ENCODE measurements around the gene DMXL1.

DNA sequence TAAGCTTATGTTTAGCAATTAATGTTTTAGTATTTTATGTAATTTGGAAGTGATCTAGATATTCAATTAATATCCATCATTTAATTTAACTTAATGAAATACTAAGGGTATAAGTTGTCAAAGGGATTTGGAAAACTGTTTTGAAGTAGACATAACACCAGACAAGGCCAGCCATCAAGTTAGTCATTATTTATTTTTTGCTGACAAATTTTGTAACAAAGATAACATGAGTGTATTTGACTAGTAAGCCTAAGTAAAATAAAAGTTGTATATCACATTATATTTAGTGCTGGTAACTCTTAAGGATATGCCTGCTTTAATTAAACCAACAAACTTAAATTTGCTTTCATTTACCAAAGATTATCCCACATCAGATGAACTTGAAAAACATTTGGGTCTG is 159.1 kb downstream of the DMXL1 start:
- TF ChIP-seq, protein P1, sequence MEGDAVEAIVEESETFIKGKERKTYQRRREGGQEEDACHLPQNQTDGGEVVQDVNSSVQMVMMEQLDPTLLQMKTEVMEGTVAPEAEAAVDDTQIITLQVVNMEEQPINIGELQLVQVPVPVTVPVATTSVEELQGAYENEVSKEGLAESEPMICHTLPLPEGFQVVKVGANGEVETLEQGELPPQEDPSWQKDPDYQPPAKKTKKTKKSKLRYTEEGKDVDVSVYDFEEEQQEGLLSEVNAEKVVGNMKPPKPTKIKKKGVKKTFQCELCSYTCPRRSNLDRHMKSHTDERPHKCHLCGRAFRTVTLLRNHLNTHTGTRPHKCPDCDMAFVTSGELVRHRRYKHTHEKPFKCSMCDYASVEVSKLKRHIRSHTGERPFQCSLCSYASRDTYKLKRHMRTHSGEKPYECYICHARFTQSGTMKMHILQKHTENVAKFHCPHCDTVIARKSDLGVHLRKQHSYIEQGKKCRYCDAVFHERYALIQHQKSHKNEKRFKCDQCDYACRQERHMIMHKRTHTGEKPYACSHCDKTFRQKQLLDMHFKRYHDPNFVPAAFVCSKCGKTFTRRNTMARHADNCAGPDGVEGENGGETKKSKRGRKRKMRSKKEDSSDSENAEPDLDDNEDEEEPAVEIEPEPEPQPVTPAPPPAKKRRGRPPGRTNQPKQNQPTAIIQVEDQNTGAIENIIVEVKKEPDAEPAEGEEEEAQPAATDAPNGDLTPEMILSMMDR (IDR thresholded peaks at IDR 0.05) = no peak
- TF ChIP-seq POLR2A (IDR thresholded peaks at IDR 0.05) = no peak

Measured in vagina (tissue), 2 donors.